Breast epithelium (tissue), 4 donors: ENCODE data around the gene CIZ1. TPM values are rescaled to one million over a fixed set of nuclear protein-coding genes. Genes with fewer than 3 reads are reported as not detected.
A peak's percentile ranks its signal among the peaks of the same experiment; 100 is the strongest.

Experiments
- DNase-seq, 2 donors: peaks; one replicate each; pipeline ENCODE4 v3.0.0-alpha.2; 2019; ENCODE audit warnings: low spot score in 2 of 2
- H3K27ac ChIP-seq, 2 donors: fragments of 200-600 bp; sonication (generic) in 1 of 2; one replicate each; pipeline ENCODE4 v1.5.1; 2016 to 2019; ENCODE audit warnings: mild to moderate bottlenecking in 1 of 2
- H3K27me3 ChIP-seq, 2 donors: fragments of 200-600 bp; sonication (generic) in 1 of 2; one replicate each; pipeline versions ENCODE4 v1.5.1 to v1.6.0; 2017 to 2019; ENCODE audit warnings: control low read depth in 1 of 2, mild to moderate bottlenecking in 1 of 2
- H3K36me3 ChIP-seq: fragments of 200-600 bp; one replicate; pipeline ENCODE4 v1.5.1; 2019
- H3K4me1 ChIP-seq, 2 donors: fragments of 200-600 bp; sonication (generic); one replicate each; pipeline ENCODE4 v1.5.1; 2016 to 2019; ENCODE audit warnings: control low read depth in 1 of 2
- H3K4me3 ChIP-seq, 3 donors: fragments of 200-600 bp; sonication (generic); 1 replicate in 2 of 3; 2 replicates in 1 of 3; pipeline ENCODE4 v1.5.1; 2016 to 2019; ENCODE audit warnings: mild to moderate bottlenecking in 3 of 3, moderate library complexity in 2 of 3
- H3K9me3 ChIP-seq, 2 donors: fragments of 200-600 bp; sonication (generic) in 1 of 2; one replicate each; pipeline ENCODE4 v1.5.1; 2016 to 2019; ENCODE audit warnings: control low read depth in 1 of 2
- POLR2A ChIP-seq: fragments of 450-650 bp; IDR thresholded peaks from one replicate; pipeline ENCODE4 v1.6.1; 2016; ENCODE audit warnings: antibody characterized with exemption, mild to moderate bottlenecking, moderate library complexity
- POLR2AphosphoS5 ChIP-seq, 3 donors: sonication (generic); formaldehyde crosslinking; IDR thresholded peaks; one replicate each; pipeline ENCODE4 v1.6.1; 2017; ENCODE audit warnings: antibody characterized with exemption in 3 of 3
- intact Hi-C: fragments of 100-400 bp; cut with DNase I; formaldehyde crosslinking; loops from one replicate; pipeline ENCODE4 v1.15.1; 2023; ENCODE audit warnings: low total_unique reads
- total RNA-seq, 3 donors: library from RNA; depleted of rRNA; stranded (reverse); fragments of >200 nt; gene quantifications; one replicate each; pipeline ENCODE4 v1.1.0, GENCODE V29; 2016
- TF ChIP-seq, protein P1 (sequence below), 3 donors: fragments of 450-650 bp; IDR thresholded peaks; one replicate each; pipeline ENCODE4 v1.5.1; 2016 to 2017; ENCODE audit warnings: antibody characterized with exemption in 3 of 3, mild to moderate bottlenecking in 3 of 3, moderate library complexity in 3 of 3

Gene CIZ1
- total RNA-seq, 3 donors from 2014 or later: 54.1 to 71.8 (median 58.4) TPM

DNA sequence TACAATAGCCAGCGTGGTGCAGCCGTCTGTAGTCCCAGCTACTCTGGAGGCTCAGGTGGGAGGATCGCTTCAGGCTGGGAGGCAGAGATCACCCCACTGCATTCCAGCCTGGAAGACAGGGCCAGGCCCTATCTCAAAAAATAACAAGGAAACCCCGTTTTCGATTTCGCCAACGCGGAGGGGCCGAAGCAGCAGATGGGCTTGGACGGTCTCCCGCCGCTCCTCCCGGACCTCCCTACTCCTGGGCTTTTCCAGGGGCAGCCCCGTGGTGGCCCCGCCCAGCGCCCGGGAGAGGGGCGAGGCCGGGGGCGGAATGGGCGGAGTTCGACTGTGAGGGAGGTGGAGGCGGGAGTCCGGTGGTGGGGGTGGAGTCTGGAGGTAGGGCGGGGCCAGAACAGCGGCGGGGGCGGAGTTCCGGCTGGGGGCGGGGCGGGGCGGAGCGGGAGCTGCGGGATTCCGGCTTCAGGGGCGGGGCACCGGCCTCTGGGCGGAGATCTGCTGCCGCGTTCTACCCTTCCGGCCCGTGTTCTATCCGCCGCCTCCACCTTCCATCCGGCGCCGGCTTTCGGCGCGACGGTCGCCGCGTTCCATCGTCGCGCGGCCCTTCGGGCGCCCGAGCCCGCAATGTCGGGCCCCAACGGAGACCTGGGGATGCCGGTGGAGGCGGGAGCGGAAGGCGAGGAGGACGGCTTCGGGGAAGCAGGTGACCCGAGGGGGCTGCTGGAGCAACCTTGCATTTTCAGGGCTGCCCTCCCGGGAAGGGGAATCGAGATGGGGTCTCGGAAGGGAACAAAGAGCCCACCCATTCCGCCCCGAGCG, 31.4 kb downstream of the CIZ1 start, which contains the start of gene BBLN:
Gene BBLN, plus strand, starts transcription at position 482 of the 819 bp plus-strand sequence. Its CDS starts 143 bp downstream, at position 625.
- H3K27me3 ChIP-seq: no peaks in the 10 kb centered on the region
- peak; percentile 60 for TF ChIP-seq POLR2A
- TF ChIP-seq POLR2AphosphoS5 (IDR thresholded peaks at IDR 0.05): peak; percentile 8 to 79 (median 42)
- TF ChIP-seq, protein P1, sequence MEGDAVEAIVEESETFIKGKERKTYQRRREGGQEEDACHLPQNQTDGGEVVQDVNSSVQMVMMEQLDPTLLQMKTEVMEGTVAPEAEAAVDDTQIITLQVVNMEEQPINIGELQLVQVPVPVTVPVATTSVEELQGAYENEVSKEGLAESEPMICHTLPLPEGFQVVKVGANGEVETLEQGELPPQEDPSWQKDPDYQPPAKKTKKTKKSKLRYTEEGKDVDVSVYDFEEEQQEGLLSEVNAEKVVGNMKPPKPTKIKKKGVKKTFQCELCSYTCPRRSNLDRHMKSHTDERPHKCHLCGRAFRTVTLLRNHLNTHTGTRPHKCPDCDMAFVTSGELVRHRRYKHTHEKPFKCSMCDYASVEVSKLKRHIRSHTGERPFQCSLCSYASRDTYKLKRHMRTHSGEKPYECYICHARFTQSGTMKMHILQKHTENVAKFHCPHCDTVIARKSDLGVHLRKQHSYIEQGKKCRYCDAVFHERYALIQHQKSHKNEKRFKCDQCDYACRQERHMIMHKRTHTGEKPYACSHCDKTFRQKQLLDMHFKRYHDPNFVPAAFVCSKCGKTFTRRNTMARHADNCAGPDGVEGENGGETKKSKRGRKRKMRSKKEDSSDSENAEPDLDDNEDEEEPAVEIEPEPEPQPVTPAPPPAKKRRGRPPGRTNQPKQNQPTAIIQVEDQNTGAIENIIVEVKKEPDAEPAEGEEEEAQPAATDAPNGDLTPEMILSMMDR (IDR thresholded peaks at IDR 0.05): no peak
- intact Hi-C loops: no loop called here

GRCh38 chr9:128159522-128159783, 31.9 kb downstream of the CIZ1 start:
- H3K27ac ChIP-seq: peak overlapping the region; percentile 80 to 86
- no peaks in the 10 kb centered on the region for H3K36me3 ChIP-seq
- TF ChIP-seq POLR2A: no peak
- no peak for TF ChIP-seq POLR2AphosphoS5 (IDR thresholded peaks at IDR 0.05)
- TF ChIP-seq, protein P1 (IDR thresholded peaks at IDR 0.05): no peak

More for the DNA sequence above, 31.4 kb downstream of the CIZ1 start, which contains the start of gene BBLN:
- Histone ChIP-seq H3K4me1 (no peaks in the 10 kb centered on the region), H3K9me3 (no peaks in the 10 kb centered on the region), H3K4me3 (peak within 1 kb of the TSS; percentile 73 to 84 (median 80)), H3K27ac (peak within 1 kb of the TSS; percentile 80 to 86), H3K36me3 (no peaks in the 10 kb centered on the region)
- peak; percentile 95 to 97 for DNase-seq

DNA sequence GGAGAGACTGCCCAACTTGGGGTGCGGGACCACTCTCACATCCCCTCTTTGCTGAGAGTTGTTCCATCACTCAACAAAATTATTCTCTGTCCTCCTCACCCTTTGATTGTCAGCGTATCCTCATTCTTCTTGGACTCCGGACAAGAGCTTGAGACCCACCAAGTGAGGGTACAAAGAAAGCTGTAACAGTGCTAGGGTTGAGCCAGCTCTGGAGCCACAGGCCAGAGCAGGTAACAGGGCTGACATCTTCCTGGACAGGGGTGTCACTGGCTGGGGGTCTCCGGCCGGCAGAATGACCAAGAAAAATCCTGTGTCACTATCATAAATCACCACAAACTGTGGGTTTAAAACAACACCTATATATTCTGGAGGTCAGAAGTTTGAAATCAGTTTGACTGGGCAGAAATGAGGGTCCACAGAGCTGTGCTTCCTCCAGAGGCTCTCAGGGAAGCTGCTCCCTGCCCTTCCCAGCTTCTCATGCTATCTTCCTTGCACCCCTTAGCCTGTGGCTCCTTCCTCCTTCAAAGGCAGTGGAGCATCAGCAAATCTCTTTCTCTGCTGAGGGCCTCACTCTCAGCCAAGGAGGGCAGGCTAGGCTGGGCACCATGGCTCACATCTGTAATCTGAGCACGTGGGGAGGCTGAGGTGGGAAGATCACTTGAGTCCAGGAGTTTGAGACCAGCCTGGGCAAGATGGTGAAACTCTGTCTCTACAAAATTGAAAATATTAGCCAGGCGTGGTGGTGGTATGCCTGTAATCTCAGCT, 35.5 kb downstream of the CIZ1 start:
- Histone ChIP-seq H3K9me3 (no peaks in the 10 kb centered on the region), H3K27ac (no peak overlapping the region), H3K4me3 (no peak overlapping the region), H3K27me3 (no peaks in the 10 kb centered on the region), H3K36me3 (no peaks in the 10 kb centered on the region), H3K4me1 (no peaks in the 10 kb centered on the region)
- no peak for DNase-seq
- TF ChIP-seq POLR2A: no peak
- TF ChIP-seq POLR2AphosphoS5 (IDR thresholded peaks at IDR 0.05): no peak
- TF ChIP-seq, protein P1 (IDR thresholded peaks at IDR 0.05): no peak
- intact Hi-C loops: no loop called here

More at GRCh38 chr9:128159522-128159783, 31.9 kb downstream of the CIZ1 start:
- intact Hi-C loops: no loop called here
- Histone ChIP-seq H3K4me1 (no peaks in the 10 kb centered on the region), H3K9me3 (no peaks in the 10 kb centered on the region), H3K27me3 (no peaks in the 10 kb centered on the region), H3K4me3 (peak overlapping the region; percentile 73 to 84 (median 80))
- no peak for DNase-seq

DNA sequence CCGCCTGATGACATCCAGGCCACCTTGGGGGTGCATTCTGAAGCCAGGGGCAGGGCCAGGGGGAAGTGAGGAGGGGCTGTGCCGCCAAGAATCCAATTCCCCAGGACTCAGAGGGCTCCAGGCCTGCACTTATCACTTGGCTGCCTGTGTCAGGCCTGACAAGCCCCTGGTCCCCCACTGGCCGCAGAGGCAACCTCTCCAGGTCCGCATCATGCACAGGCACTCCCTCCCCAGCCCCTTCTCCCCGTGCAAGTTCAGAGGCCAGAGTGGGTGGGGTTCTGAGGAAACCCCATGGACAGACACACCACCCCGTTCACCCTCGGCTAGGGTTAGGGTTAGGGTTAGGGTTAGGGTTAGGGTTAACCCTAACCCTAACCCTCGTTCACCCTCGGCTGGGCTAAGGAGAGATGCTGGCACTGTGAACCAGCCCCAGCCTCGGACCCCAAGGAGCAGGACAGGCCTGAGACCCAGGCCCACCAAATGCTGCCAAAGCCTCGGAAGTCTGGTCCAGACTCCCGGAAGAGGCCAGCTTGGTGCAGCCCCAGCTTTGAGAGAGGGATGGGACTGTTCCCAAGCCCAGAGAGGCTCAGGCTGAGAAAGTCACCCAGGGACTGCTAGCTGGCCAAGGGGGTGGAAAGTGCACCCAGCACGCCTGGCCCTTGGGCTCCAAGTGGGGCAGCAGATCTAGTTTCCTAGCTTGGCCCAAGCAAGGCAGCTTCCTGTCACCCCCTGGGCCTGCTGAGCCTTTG, 37.3 kb downstream of the CIZ1 start:
- Histone ChIP-seq H3K27ac (no peak overlapping the region), H3K4me3 (no peak overlapping the region), H3K36me3 (no peaks in the 10 kb centered on the region), H3K9me3 (no peaks in the 10 kb centered on the region), H3K4me1 (peaks cover 4 to 7% of the 10 kb centered on the region in 2 donors), H3K27me3 (no peaks in the 10 kb centered on the region)
- DNase-seq: no peak
- intact Hi-C loops: no loop called here
- TF ChIP-seq POLR2AphosphoS5 (IDR thresholded peaks at IDR 0.05): no peak
- TF ChIP-seq, protein P1 (IDR thresholded peaks at IDR 0.05): no peak
- no peak for TF ChIP-seq POLR2A
